Bronchial epithelial cell (primary cell): Measurements from ENCODE around the gene TBCD. TPM values are rescaled to one million over a fixed set of nuclear protein-coding genes. Genes with fewer than 3 reads are reported as not detected.

Experiments
- DNase-seq: peaks from one replicate; pipeline ENCODE4 v3.0.0-alpha.2; 2010; ENCODE audit warnings: low read depth
- FAIRE-seq: peaks from 2 replicates; lab custom pipeline; 2011; peaks lifted over from hg19 to GRCh38; lab: Jason Lieb, UNC
- H3K27me3 ChIP-seq: 2 replicates; pipeline ENCODE4 v1.5.1; 2011; ENCODE audit warnings: low read length; ENCODE audit not compliant: control insufficient read depth, insufficient read depth
- H3K36me3 ChIP-seq: 2 replicates; pipeline ENCODE4 v1.5.1; 2011; ENCODE audit warnings: low read length; ENCODE audit not compliant: control insufficient read depth, insufficient read depth
- H3K4me3 ChIP-seq: 2 replicates; pipeline ENCODE4 v1.5.1; 2011; ENCODE audit warnings: mild to moderate bottlenecking, low read depth, low read length, control low read depth
- CTCF ChIP-seq: IDR thresholded peaks from 2 replicates; pipeline ENCODE4 v1.5.1; 2011; ENCODE audit warnings: mild to moderate bottlenecking, moderate library complexity, low read length, control low read depth, inconsistent platforms; ENCODE audit not compliant: insufficient read depth, severe bottlenecking
- total RNA-seq: library from RNA; depleted of rRNA; stranded (reverse); fragments of >200 nt; gene quantifications from 2 replicates; pipeline ENCODE4 v1.2.1, GENCODE V29; 2014

TBCD gene
- total RNA-seq, 1 donor from 2014 or later = 22.6 TPM

GRCh38 chr17:82815354-82815753, 63.5 kb downstream of the TBCD start:
- no peak overlapping the region for H3K4me3 ChIP-seq
- no peaks in the 10 kb centered on the region for H3K27me3 ChIP-seq
- no peak for TF ChIP-seq CTCF
- H3K36me3 ChIP-seq = peaks cover 7% of the 10 kb centered on the region
- no peak for FAIRE-seq
- no peak for DNase-seq

GRCh38 chr17:82815790-82816305, 64.0 kb downstream of the TBCD start:
- DNase-seq (no peak), FAIRE-seq (no peak)
- Histone ChIP-seq H3K27me3 (no peaks in the 10 kb centered on the region), H3K36me3 (peaks cover 7% of the 10 kb centered on the region), H3K4me3 (no peak overlapping the region)
- no peak for TF ChIP-seq CTCF

- DNase-seq = no peak
- H3K27me3 ChIP-seq = no peaks in the 10 kb centered on the region
- TF ChIP-seq CTCF = no peak
- no peak for FAIRE-seq
- peaks cover 7% of the 10 kb centered on the region for H3K36me3 ChIP-seq
- no peak overlapping the region for H3K4me3 ChIP-seq
Measured at GRCh38 chr17:82816358-82816757, 64.5 kb downstream of the TBCD start.

- DNase-seq (no peak), FAIRE-seq (no peak)
- peaks cover 7% of the 10 kb centered on the region for H3K36me3 ChIP-seq
- no peaks in the 10 kb centered on the region for H3K27me3 ChIP-seq
- TF ChIP-seq CTCF = no peak
- no peak overlapping the region for H3K4me3 ChIP-seq
Measured at GRCh38 chr17:82817947-82818346, 66.1 kb downstream of the TBCD start.

GRCh38 chr17:82820278-82821251, 68.7 kb downstream of the TBCD start:
- Histone ChIP-seq H3K27me3 (no peaks in the 10 kb centered on the region), H3K4me3 (no peak overlapping the region), H3K36me3 (peaks cover 4% of the 10 kb centered on the region)
- DNase-seq (no peak), FAIRE-seq (no peak)
- no peak for TF ChIP-seq CTCF
